Measurements from ENCODE around the gene RIT1.

RIT1 gene

GRCh38 chr1:155847823-155848529 lies 63.2 kb downstream of the RIT1 start:
- DNase-seq, result no peak

Measured in GDM1 (cell line).